Activated T-cell treated with anti-CD3 and anti-CD28 coated beads, Interleukin-2, amount 50 U/mL, for 72 hours (primary cell): ENCODE results near the gene TIE1. TPM values are rescaled to one million over a fixed set of nuclear protein-coding genes. Genes with fewer than 3 reads are reported as not detected.

Source experiments
- ATAC-seq, 2 donors: fragments of 150-1000 bp; cut with Tn5 transposase; replicated peaks in 1 of 2; 2 replicates each; pipeline ENCODE4 v1.10.0; 2021; ENCODE audit warnings: moderate library complexity in 2 of 2, mild to moderate bottlenecking in 1 of 2
- DNase-seq, 2 donors: peaks; one replicate each; pipeline ENCODE4 v3.0.0; 2021 to 2022; ENCODE audit warnings: mixed read lengths in 1 of 2
- H3K27ac Mint-ChIP-seq: one replicate; pipeline ENCODE4 v1.8.0; 2022; ENCODE audit warnings: mild to moderate bottlenecking, moderate library complexity, mixed read lengths
- H3K27me3 Mint-ChIP-seq: one replicate; pipeline ENCODE4 v1.8.0; 2022; ENCODE audit warnings: low read depth, mixed read lengths
- H3K36me3 Mint-ChIP-seq, 2 donors: one replicate each; pipeline ENCODE4 v1.8.0; 2022; ENCODE audit warnings: mixed read lengths in 2 of 2, mild to moderate bottlenecking in 1 of 2; ENCODE audit not compliant: insufficient read depth in 2 of 2
- H3K4me1 Mint-ChIP-seq: one replicate; pipeline ENCODE4 v1.8.0; 2022; ENCODE audit warnings: low read depth, mixed read lengths
- H3K4me3 Mint-ChIP-seq, 2 donors: one replicate each; pipeline ENCODE4 v1.8.0; 2022; ENCODE audit warnings: mild to moderate bottlenecking in 2 of 2, mixed read lengths in 2 of 2, moderate library complexity in 2 of 2
- H3K9me3 Mint-ChIP-seq, 2 donors: one replicate each; pipeline ENCODE4 v1.8.0; 2022; ENCODE audit warnings: mixed read lengths in 2 of 2
- total RNA-seq, 2 donors: library from RNA; stranded (reverse); gene quantifications; one replicate each; pipeline ENCODE4 v1.2.3, GENCODE V29; 2022

The TIE1 gene
- total RNA-seq = under 1 TPM; 0.42 to 0.65 TPM

GRCh38 chr1:43300378-43301094 is at the start of gene TIE1:
Gene TIE1 (plus strand): TSS chr1:43300982. CDS start chr1:43301072, 90 bp downstream.
- Mint-ChIP-seq H3K27ac (no peak within 1 kb of the TSS), H3K9me3 (no peaks in the 10 kb centered on the region), H3K36me3 (no peaks in the 10 kb centered on the region), H3K4me3 (no peak within 1 kb of the TSS), H3K27me3 (no peaks in the 10 kb centered on the region), H3K4me1 (peaks cover 8% of the 10 kb centered on the region)
- DNase-seq (no peak), ATAC-seq (no peak)

- no peak for DNase-seq
- H3K4me1 Mint-ChIP-seq = no peaks in the 10 kb centered on the region
- no peak overlapping the region for H3K4me3 Mint-ChIP-seq
- no peaks in the 10 kb centered on the region for H3K36me3 Mint-ChIP-seq
- ATAC-seq = no peak
- H3K27ac Mint-ChIP-seq = no peak overlapping the region
- peaks cover 7% of the 10 kb centered on the region for H3K27me3 Mint-ChIP-seq
- H3K9me3 Mint-ChIP-seq = peaks cover 0 to 1% of the 10 kb centered on the region in 2 donors
These were observed 49.8 kb upstream of the TIE1 start for GRCh38 chr1:43251024-43251423.

GRCh38 chr1:43252225-43252624 is 48.6 kb upstream of the TIE1 start:
- no peaks in the 10 kb centered on the region for H3K9me3 Mint-ChIP-seq
- H3K27me3 Mint-ChIP-seq = peaks cover 7% of the 10 kb centered on the region
- H3K4me3 Mint-ChIP-seq = no peak overlapping the region
- no peak overlapping the region for H3K27ac Mint-ChIP-seq
- no peak for DNase-seq
- no peaks in the 10 kb centered on the region for H3K4me1 Mint-ChIP-seq
- ATAC-seq = no peak
- no peaks in the 10 kb centered on the region for H3K36me3 Mint-ChIP-seq

- Mint-ChIP-seq H3K27ac (no peak overlapping the region), H3K4me3 (no peak overlapping the region), H3K9me3 (no peaks in the 10 kb centered on the region), H3K27me3 (peaks cover 7% of the 10 kb centered on the region), H3K36me3 (no peaks in the 10 kb centered on the region), H3K4me1 (no peaks in the 10 kb centered on the region)
- DNase-seq (no peak), ATAC-seq (no peak)
These were observed 47.6 kb upstream of the TIE1 start for GRCh38 chr1:43253173-43253572.

GRCh38 chr1:43253876-43254275 is 46.9 kb upstream of the TIE1 start:
- ATAC-seq (no peak), DNase-seq (no peak)
- Mint-ChIP-seq H3K27me3 (peaks cover 7% of the 10 kb centered on the region), H3K4me1 (no peaks in the 10 kb centered on the region), H3K9me3 (peaks cover 0 to 3% of the 10 kb centered on the region in 2 donors), H3K36me3 (no peaks in the 10 kb centered on the region), H3K27ac (no peak overlapping the region), H3K4me3 (no peak overlapping the region)

- peaks cover 7% of the 10 kb centered on the region for H3K27me3 Mint-ChIP-seq
- H3K27ac Mint-ChIP-seq = no peak overlapping the region
- H3K9me3 Mint-ChIP-seq = peaks cover 0 to 3% of the 10 kb centered on the region in 2 donors
- DNase-seq = no peak
- H3K36me3 Mint-ChIP-seq = no peaks in the 10 kb centered on the region
- H3K4me3 Mint-ChIP-seq = no peak overlapping the region
- ATAC-seq = no peak
- H3K4me1 Mint-ChIP-seq = no peaks in the 10 kb centered on the region
These were observed 45.2 kb upstream of the TIE1 start for GRCh38 chr1:43255438-43256210.

GRCh38 chr1:43256675-43257570 is 43.9 kb upstream of the TIE1 start:
- Mint-ChIP-seq H3K36me3 (no peaks in the 10 kb centered on the region), H3K9me3 (peaks cover 0 to 3% of the 10 kb centered on the region in 2 donors), H3K4me1 (no peaks in the 10 kb centered on the region), H3K4me3 (no peak overlapping the region), H3K27me3 (peaks cover 7% of the 10 kb centered on the region), H3K27ac (no peak overlapping the region)
- DNase-seq (no peak), ATAC-seq (no peak)

GRCh38 chr1:43258370-43258769 is 42.4 kb upstream of the TIE1 start:
- peaks cover 0 to 4% of the 10 kb centered on the region in 2 donors for H3K36me3 Mint-ChIP-seq
- no peak overlapping the region for H3K4me3 Mint-ChIP-seq
- no peaks in the 10 kb centered on the region for H3K27me3 Mint-ChIP-seq
- no peak overlapping the region for H3K27ac Mint-ChIP-seq
- no peaks in the 10 kb centered on the region for H3K4me1 Mint-ChIP-seq
- DNase-seq (no peak), ATAC-seq (no peak)
- H3K9me3 Mint-ChIP-seq = peaks cover 0 to 5% of the 10 kb centered on the region in 2 donors

- Mint-ChIP-seq H3K27me3 (peaks cover 10% of the 10 kb centered on the region), H3K27ac (peak overlapping the region; percentile 80), H3K4me3 (no peak overlapping the region), H3K9me3 (peaks cover 3 to 4% of the 10 kb centered on the region in 2 donors), H3K36me3 (peaks cover 3 to 7% of the 10 kb centered on the region in 2 donors), H3K4me1 (peaks cover 6% of the 10 kb centered on the region)
- ATAC-seq (no peak), DNase-seq (no peak)
These were observed 35.4 kb upstream of the TIE1 start for GRCh38 chr1:43265431-43265830.

- Mint-ChIP-seq H3K27ac (no peak overlapping the region), H3K4me1 (peaks cover 20% of the 10 kb centered on the region), H3K36me3 (peaks cover 3 to 7% of the 10 kb centered on the region in 2 donors), H3K27me3 (peaks cover 10% of the 10 kb centered on the region), H3K4me3 (no peak overlapping the region), H3K9me3 (peaks cover 3 to 4% of the 10 kb centered on the region in 2 donors)
- DNase-seq = no peak
- no peak for ATAC-seq
These were observed 33.9 kb upstream of the TIE1 start for GRCh38 chr1:43266881-43267280.

GRCh38 chr1:43267291-43267805 is 33.4 kb upstream of the TIE1 start:
- no peak for ATAC-seq
- peaks cover 10% of the 10 kb centered on the region for H3K27me3 Mint-ChIP-seq

GRCh38 chr1:43267818-43268425 is 32.9 kb upstream of the TIE1 start:
- DNase-seq (no peak), ATAC-seq (no peak)
- H3K4me1 Mint-ChIP-seq = peaks cover 21% of the 10 kb centered on the region
- H3K36me3 Mint-ChIP-seq = peaks cover 3 to 4% of the 10 kb centered on the region in 2 donors
- H3K9me3 Mint-ChIP-seq = peaks cover 2 to 3% of the 10 kb centered on the region in 2 donors
- no peak overlapping the region for H3K4me3 Mint-ChIP-seq
- peaks cover 10% of the 10 kb centered on the region for H3K27me3 Mint-ChIP-seq
- H3K27ac Mint-ChIP-seq = no peak overlapping the region

More at GRCh38 chr1:43267291-43267805, 33.4 kb upstream of the TIE1 start:
- Mint-ChIP-seq H3K4me1 (peaks cover 21% of the 10 kb centered on the region), H3K36me3 (peaks cover 3 to 7% of the 10 kb centered on the region in 2 donors), H3K9me3 (peaks cover 3 to 4% of the 10 kb centered on the region in 2 donors), H3K27ac (no peak overlapping the region), H3K4me3 (no peak overlapping the region)
- DNase-seq = no peak
